PC-3 (cell line): ENCODE measurements around the gene HECW1. TPM values are rescaled to one million over a fixed set of nuclear protein-coding genes. Genes with fewer than 3 reads are reported as not detected.

Source experiments
- ATAC-seq: fragments of 200-7000 bp; cut with Tn5 transposase; 2 replicates; pipeline ENCODE4 v1.9.1; 2020; ENCODE audit warnings: mild to moderate bottlenecking, moderate library complexity
- BruUV-seq: library from RNA; stranded (reverse); fragments of 400-500 nt; replicated peaks from 2 replicates; lab custom pipeline; 2021; lab: Mats Ljungman, UMichigan
- CTCF ChIA-PET: fragments of 300-600 bp; sonication (Branson Sonifier 250); formaldehyde crosslinking; loops from one replicate; lab custom pipeline; 2022; ENCODE audit warnings: antibody characterized with exemption; lab: Charles Lee
- POLR2A ChIA-PET: fragments of 300-600 bp; sonication (Branson Sonifier 250); formaldehyde crosslinking; loops from one replicate; lab custom pipeline; 2022; ENCODE audit warnings: antibody characterized with exemption; ENCODE audit not compliant: unreplicated experiment; lab: Charles Lee
- DNase-seq: peaks from one replicate; pipeline ENCODE4 v3.0.0-alpha.2; 2015
- H2AFZ ChIP-seq: fragments of 300-600 bp; sonication (generic); 2 replicates; pipeline ENCODE4 v1.6.0; 2016; ENCODE audit warnings: antibody characterized with exemption, low read length
- H3F3A ChIP-seq: fragments of 300-600 bp; sonication (generic); one replicate; pipeline ENCODE4 v1.6.0; 2017; ENCODE audit warnings: antibody characterized with exemption, low read length, control low read depth, mild to moderate bottlenecking; ENCODE audit not compliant: unreplicated experiment
- H3K27ac ChIP-seq: fragments of 300-600 bp; sonication (generic); 2 replicates; pipeline ENCODE4 v1.5.1; 2016; ENCODE audit warnings: mild to moderate bottlenecking, low read length
- H3K27me3 ChIP-seq: fragments of 300-600 bp; sonication (generic); 2 replicates; pipeline ENCODE4 v1.6.1; 2016; ENCODE audit warnings: low read length, mixed read lengths
- H3K36me3 ChIP-seq: fragments of 300-600 bp; sonication (generic); 2 replicates; pipeline ENCODE4 v1.6.1; 2016; ENCODE audit warnings: low read depth, mixed run types, low read length, mixed read lengths
- H3K4me1 ChIP-seq: fragments of 300-600 bp; sonication (generic); 2 replicates; pipeline ENCODE4 v1.5.1; 2016; ENCODE audit warnings: low read length; ENCODE audit not compliant: insufficient read depth
- H3K4me2 ChIP-seq: fragments of 300-600 bp; sonication (generic); 2 replicates; pipeline ENCODE4 v1.6.0; 2016; ENCODE audit warnings: low read length
- H3K4me3 ChIP-seq: fragments of 300-600 bp; sonication (generic); 2 replicates; pipeline ENCODE4 v1.5.1; 2016; ENCODE audit warnings: mild to moderate bottlenecking, low read length, mixed read lengths
- H3K79me2 ChIP-seq: fragments of 300-600 bp; sonication (generic); 2 replicates; pipeline ENCODE4 v1.6.1; 2017; ENCODE audit warnings: low read length, mixed read lengths
- H3K9ac ChIP-seq: fragments of 300-600 bp; sonication (generic); 2 replicates; pipeline ENCODE4 v1.6.0; 2016; ENCODE audit warnings: mild to moderate bottlenecking, low read length
- H3K9me2 ChIP-seq: fragments of 300-600 bp; sonication (generic); replicated peaks from 2 replicates; pipeline ENCODE4 v1.6.1; 2016; ENCODE audit warnings: mixed run types, low read length, mixed read lengths
- H3K9me3 ChIP-seq: fragments of 300-600 bp; sonication (generic); 2 replicates; pipeline ENCODE4 v1.6.1; 2016; ENCODE audit warnings: low read length, mixed read lengths
- H4K20me1 ChIP-seq: fragments of 300-600 bp; sonication (generic); 2 replicates; pipeline ENCODE4 v1.6.1; 2016; ENCODE audit warnings: low read length, mixed read lengths
- EZH2 ChIP-seq: fragments of 300-600 bp; sonication (generic); IDR thresholded peaks from one replicate; pipeline ENCODE4 v1.6.1; 2017; ENCODE audit warnings: antibody characterized with exemption, mild to moderate bottlenecking, low read length; ENCODE audit not compliant: unreplicated experiment
- EZH2phosphoT487 ChIP-seq: fragments of 300-600 bp; sonication (generic); IDR thresholded peaks from 2 replicates; pipeline ENCODE4 v1.6.1; 2018; ENCODE audit warnings: mild to moderate bottlenecking, antibody characterized with exemption, low read length, borderline replicate concordance
- intact Hi-C: fragments of 100-400 bp; cut with micrococcal nuclease; formaldehyde crosslinking; loops from 2 replicates; pipeline ENCODE4 v1.9.0; 2023
- total RNA-seq: library from RNA; depleted of rRNA; stranded (reverse); fragments of >200 nt; gene quantifications from 2 replicates; pipeline ENCODE4 v1.2.3, GENCODE V29; 2014
- TF ChIP-seq, protein P1 (sequence below): fragments of 300-600 bp; sonication (generic); conservative IDR thresholded peaks from 2 replicates; pipeline ENCODE4 v1.5.1; 2017; ENCODE audit warnings: antibody characterized with exemption, low read depth, mild to moderate bottlenecking, low read length

Gene HECW1
- total RNA-seq, 1 experiment from 2014 or later: 3.0 TPM

DNA sequence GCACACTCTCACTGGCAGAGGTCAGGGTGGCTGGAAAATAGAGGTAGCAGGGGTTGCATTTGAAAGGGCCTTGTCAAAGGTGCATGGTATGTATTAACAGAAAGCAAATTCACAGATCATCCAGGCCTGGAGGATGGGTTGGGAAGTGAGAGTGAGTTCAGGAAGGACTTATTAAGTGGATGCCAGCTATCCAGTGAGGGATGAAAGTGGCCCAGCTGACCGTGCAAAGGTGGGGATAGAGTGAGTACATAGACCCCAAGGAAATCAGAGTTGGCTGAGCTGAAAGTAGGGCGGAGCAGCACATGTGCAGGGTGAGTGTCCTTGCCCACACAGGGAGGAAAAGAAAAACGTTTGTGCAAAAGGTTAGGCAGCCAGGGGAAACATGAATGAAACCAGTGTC lies 58.1 kb downstream of the HECW1 start:
- ChIA-PET POLR2A (no interaction called here), CTCF (no interaction called here)
- H3K79me2 ChIP-seq: no peaks in the 10 kb centered on the region
- H2AFZ ChIP-seq: no peak overlapping the region
- H3K9me3 ChIP-seq: no peaks in the 10 kb centered on the region
- no peak for TF ChIP-seq EZH2phosphoT487
- TF ChIP-seq, protein P1, sequence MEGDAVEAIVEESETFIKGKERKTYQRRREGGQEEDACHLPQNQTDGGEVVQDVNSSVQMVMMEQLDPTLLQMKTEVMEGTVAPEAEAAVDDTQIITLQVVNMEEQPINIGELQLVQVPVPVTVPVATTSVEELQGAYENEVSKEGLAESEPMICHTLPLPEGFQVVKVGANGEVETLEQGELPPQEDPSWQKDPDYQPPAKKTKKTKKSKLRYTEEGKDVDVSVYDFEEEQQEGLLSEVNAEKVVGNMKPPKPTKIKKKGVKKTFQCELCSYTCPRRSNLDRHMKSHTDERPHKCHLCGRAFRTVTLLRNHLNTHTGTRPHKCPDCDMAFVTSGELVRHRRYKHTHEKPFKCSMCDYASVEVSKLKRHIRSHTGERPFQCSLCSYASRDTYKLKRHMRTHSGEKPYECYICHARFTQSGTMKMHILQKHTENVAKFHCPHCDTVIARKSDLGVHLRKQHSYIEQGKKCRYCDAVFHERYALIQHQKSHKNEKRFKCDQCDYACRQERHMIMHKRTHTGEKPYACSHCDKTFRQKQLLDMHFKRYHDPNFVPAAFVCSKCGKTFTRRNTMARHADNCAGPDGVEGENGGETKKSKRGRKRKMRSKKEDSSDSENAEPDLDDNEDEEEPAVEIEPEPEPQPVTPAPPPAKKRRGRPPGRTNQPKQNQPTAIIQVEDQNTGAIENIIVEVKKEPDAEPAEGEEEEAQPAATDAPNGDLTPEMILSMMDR: no peak
- TF ChIP-seq EZH2: no peak
- H3K27me3 ChIP-seq: no peaks in the 10 kb centered on the region
- BruUV-seq: no TSS peak
- no peak overlapping the region for H3K9ac ChIP-seq
- ATAC-seq: no peak
- H3K27ac ChIP-seq: no peak overlapping the region
- H3F3A ChIP-seq: no peaks in the 10 kb centered on the region
- no peak for DNase-seq
- H3K4me3 ChIP-seq: no peak overlapping the region
- intact Hi-C loops: no loop called here
- H3K9me2 ChIP-seq: no peaks in the 10 kb centered on the region
- peaks cover 2% of the 10 kb centered on the region; the same call in 1 of the 2 replicates for H3K4me1 ChIP-seq
- no peak overlapping the region for H3K4me2 ChIP-seq
- no peaks in the 10 kb centered on the region for H4K20me1 ChIP-seq
- no peaks in the 10 kb centered on the region for H3K36me3 ChIP-seq

DNA sequence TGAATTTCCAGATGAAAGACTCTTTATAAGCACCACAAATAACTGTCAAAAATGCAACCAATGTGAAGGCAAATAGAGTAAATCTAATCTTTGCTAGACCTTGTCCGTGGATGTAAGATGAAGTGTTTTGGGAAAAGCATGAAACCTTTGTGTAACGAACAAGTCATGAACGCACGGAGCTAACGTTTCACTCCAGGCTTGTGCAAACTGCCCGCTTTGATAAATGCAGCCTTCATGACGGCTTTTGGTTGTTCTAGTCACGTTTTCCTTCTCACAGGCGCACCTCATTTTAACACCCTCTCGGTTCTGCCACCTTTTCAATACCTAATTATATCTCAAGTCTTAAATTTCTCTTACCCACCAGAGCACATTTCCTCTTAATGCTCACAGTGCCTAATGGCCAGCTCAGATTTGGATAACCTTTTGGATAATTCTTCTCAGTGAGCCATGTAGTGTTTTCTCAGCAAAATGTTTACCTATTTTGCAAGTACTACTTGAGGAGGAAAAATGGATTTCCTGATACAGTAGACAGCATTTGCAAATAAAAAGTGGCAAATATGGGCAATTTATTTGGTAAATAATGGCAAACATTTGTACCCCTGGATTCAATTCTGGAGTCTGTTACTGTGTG lies 63.2 kb downstream of the HECW1 start:
- no TSS peak for BruUV-seq
- Histone ChIP-seq H3K9me2 (no peaks in the 10 kb centered on the region), H3K4me3 (no peak overlapping the region), H2AFZ (no peak overlapping the region), H3K79me2 (no peaks in the 10 kb centered on the region), H3K36me3 (no peaks in the 10 kb centered on the region), H3K4me2 (no peak overlapping the region), H3K27ac (no peak overlapping the region), H3K9ac (no peak overlapping the region), H3K4me1 (no peaks in the 10 kb centered on the region), H3K27me3 (no peaks in the 10 kb centered on the region), H3F3A (no peaks in the 10 kb centered on the region), H3K9me3 (no peaks in the 10 kb centered on the region), H4K20me1 (no peaks in the 10 kb centered on the region)
- ATAC-seq (no peak), DNase-seq (no peak)
- ChIA-PET POLR2A (interaction anchor here (0.5 to 0.7 kb wide), 2 partner anchors 59 to 583 kb away, joined by 3 to 5 read pairs; partner anchors contain the start of gene BLVRA), CTCF (no interaction called here)
- TF ChIP-seq EZH2 (no peak), EZH2phosphoT487 (no peak)
- TF ChIP-seq, protein P1: no peak
- intact Hi-C loops: no loop called here

DNA sequence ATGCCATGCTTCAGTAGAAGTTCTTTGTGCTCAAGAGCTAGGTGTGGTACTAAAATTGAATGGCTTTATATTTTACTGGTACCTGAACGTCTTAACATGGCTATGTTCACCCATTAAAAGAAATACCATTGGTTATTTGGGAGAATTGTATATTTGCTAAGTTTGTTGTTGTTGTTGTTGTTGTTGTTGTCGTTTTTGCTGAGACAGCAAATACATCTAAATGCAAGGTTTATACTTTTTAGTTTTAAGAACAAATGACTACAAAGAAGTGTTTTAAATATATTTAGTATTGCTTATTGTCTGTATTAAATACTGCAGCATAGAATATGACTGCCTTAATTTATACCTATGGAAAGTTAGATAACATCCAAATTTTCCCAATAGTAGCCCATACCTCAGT lies 66.9 kb downstream of the HECW1 start:
- BruUV-seq: no TSS peak
- no peaks in the 10 kb centered on the region for H4K20me1 ChIP-seq
- H3K27ac ChIP-seq: no peak overlapping the region
- intact Hi-C loops: no loop called here
- no peak overlapping the region for H3K4me3 ChIP-seq
- ATAC-seq (no peak), DNase-seq (no peak)
- H3K79me2 ChIP-seq: no peaks in the 10 kb centered on the region
- H3F3A ChIP-seq: no peaks in the 10 kb centered on the region
- H2AFZ ChIP-seq: no peak overlapping the region
- H3K4me1 ChIP-seq: no peaks in the 10 kb centered on the region
- H3K9ac ChIP-seq: no peak overlapping the region
- H3K4me2 ChIP-seq: no peak overlapping the region
- no peaks in the 10 kb centered on the region for H3K27me3 ChIP-seq
- ChIA-PET CTCF (no interaction called here), POLR2A (no interaction called here)
- H3K9me2 ChIP-seq: no peaks in the 10 kb centered on the region
- TF ChIP-seq EZH2phosphoT487 (no peak), EZH2 (no peak)
- TF ChIP-seq, protein P1: no peak
- H3K36me3 ChIP-seq: no peaks in the 10 kb centered on the region
- H3K9me3 ChIP-seq: no peaks in the 10 kb centered on the region
